Measurements from ENCODE around the gene TRPM6.

The TRPM6 gene

GRCh38 chr9:74711341-74711740 is 176.4 kb downstream of the TRPM6 start:
- DNase-seq (ENCODE audit: low read depth in 2 of 2), result no peak

GRCh38 chr9:74697535-74697934 is 190.2 kb downstream of the TRPM6 start:
- DNase-seq (ENCODE audit: low read depth in 2 of 2), result no peak

GRCh38 chr9:74696520-74696919 is 191.2 kb downstream of the TRPM6 start:
- no peak for DNase-seq (ENCODE audit: low read depth in 2 of 2)

- no peak for DNase-seq (ENCODE audit: low read depth in 2 of 2)
Observed at GRCh38 chr9:74691058-74691457, 196.7 kb downstream of the TRPM6 start.

DNA sequence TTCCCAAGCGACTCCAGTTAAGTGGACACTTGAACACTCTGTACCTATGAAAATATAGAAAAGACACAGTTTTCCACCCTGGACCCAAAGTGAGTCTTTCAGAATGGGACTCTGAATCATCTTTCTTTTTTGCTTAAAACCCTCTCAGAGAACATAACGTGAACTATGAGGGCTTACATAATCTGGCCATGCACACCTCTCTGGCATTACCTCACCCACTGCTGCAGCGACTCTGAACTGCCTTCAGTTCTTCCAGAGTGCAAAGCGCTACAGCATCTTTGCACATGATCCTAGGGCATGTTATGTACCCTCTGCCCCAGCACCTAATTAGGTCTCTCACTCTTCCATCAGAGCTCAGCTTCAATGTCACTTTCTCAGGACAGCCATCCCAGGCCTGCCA is 204.4 kb downstream of the TRPM6 start:
- DNase-seq (ENCODE audit: low read depth in 2 of 2), result no peak

- no peak for DNase-seq (ENCODE audit: low read depth in 2 of 2)
Observed at GRCh38 chr9:74681906-74682305, 205.8 kb downstream of the TRPM6 start.

DNA sequence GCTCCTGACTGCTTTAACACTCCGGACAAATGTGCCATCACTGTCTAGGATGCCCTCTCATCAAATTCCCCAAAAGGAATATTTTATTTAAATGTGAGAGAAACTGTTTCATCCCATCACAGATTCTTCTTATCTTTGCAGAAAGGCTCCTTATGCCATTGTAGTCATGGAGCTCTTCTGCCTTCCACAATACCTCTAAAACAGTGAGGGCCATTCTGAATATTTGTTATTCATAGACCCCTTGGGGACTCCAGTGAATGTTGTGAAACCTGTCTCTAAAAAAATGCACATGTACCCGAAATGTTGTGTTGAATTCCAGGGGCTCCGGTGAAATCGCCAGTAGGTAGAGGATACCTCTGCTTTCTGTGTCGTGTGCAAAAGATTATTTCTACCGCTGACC is 213.6 kb downstream of the TRPM6 start:
- DNase-seq (ENCODE audit: low read depth in 2 of 2), result no peak

Data from stimulated activated CD4-positive, alpha-beta T cell treated with anti-CD3 and anti-CD28 coated beads, Interleukin-15, amount 100 ng/mL, for 48 hours (primary cell).